ENCODE data around the gene GNB1L.
"Not testable (repeated sequence)": the region's sequence is repeated elsewhere in the genome, so short reads cannot be mapped to it uniquely, and the experiment has no call there.

Gene GNB1L

DNA sequence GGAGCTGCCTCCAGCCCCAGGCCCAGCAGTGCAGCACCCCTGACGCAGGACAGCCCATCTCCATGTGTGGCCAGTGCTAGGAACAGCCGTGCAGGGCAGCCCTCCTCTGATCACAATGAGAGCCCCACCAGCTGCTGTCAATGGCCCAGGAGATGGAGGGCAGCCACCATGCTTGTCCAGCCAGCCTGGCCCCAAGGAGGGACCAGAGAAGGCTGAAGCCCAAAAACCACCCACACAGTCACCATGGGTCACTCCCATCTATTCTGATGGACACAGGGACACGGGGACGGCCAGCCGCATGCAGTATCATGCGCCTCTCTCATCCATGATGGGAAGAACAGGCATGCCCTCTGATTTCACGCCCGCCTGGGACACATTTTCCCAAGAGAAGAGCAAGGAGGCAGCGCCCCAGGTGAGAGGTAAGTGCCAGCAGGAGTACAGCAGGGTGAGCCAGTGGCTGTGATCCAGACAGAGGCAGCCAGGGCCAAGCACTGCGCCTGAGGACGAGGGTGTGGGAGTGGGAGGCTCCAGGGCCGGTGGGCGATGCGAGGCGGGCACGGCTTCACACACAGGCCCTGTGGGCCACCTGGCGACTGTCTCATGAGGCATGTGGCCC is 33.6 kb upstream of the GNB1L start:
- no peak for DNase-seq (ENCODE audit: low read depth)

GRCh38 chr22:19887256-19887985 is 32.7 kb upstream of the GNB1L start:
- DNase-seq (ENCODE audit: low read depth): no peak

DNA sequence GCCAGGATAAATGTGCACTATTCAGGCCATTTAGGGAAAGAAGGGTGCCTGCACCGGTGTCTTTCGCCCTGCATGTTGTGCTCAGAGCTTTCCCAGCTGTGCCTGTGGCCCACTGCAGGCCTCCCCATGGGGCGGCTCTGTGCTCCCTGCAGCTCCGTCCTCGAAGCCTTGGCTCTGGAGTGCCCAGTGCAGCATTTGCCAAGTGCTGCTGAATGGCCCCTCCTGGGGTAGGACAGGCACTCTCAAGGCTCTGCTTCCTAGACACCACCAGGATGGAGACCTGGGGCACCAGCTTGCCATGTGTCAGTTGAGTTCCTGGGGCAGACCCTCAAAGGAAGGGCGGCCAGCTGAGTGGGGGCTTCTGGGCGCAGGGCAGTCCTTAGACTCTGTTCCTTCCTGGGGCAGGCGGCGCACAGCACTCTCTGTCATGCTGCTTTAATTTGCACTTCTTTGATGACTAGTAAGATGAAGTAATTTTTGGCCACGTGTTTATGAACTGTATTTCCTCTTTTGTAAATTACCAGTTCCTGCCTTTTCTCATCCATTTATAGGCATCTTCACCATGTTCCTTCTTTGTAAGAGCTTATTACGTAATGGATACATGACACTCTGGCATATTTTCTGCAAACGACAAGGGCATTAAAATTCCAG is 32.1 kb upstream of the GNB1L start:
- DNase-seq (ENCODE audit: low read depth): no peak

DNA sequence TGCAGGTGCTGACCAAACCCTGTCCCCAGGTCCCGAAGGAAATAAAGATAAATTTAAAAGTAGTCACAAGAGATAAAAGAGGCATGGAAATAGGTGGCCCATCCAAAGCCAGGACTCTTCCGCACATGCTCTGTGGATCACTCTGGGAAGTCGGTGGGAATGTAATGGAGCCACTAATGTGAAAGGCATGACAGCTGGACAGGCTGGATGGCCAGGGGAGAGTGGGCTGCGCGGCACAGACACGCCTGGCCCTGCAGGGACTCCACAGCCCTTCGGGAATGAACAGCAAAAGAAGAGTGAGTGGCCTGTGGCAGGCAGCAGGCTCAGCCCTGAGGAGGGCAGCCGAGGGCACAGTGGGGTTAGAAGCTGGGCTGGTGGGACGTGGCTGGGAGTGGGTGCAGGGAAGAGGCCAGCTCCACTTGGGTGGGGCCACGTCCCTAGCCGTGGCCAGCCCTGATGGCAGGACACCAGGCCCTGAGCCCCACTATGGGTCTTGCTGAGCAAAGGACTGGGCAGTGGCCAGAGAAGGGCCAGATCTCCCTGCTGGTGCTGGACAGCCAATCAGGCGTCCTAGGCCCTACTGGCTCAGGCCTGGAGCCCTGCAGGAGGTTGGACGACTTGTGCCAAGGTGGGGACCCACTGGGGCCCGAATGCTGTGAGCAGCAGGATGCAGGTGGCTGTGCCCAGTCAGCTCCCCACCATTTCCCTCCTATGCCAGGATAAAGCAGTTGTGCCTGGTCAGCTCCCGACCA is 31.3 kb upstream of the GNB1L start:
- no peak for DNase-seq (ENCODE audit: low read depth)

- DNase-seq (ENCODE audit: low read depth): no peak
These were observed 30.5 kb upstream of the GNB1L start for GRCh38 chr22:19884954-19885751.

DNA sequence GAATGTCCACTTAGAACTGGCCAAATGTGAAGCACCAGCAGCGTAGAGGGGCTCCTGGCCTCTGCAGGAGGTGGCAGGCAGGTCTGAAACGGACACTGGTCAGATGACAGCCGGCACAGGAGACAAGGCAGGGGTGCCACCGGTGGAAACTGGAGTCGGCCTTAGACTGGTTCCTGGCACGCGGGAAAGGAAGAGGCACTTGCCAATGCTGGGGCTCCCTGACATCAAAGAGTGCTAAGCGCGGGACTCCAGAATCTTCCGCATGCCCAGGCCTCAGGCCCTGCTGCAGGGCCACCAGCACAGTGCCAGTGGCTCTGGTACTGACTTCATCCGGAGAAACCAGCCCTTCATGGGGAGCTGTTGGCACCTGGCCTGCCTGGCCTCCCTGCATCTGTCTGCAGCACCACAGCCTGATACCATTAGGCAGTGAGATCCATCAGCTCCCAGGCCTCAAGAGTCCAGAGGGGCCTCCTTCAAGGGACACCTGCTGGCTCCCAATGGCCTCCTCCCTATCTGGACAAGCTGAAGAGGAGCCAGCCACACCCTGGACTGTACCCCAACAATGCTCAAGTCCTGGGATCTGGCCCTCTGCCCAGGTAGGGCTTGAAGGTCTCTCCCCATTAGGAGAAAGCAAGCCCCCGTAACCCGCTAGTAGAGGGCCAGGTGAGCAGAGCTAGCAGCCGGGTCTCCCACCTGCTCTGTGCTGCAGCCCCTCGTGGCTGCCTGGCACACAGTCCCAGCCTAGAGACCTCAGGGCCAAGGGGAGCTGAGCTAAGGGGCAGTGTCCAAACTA is 29.7 kb upstream of the GNB1L start:
- DNase-seq (ENCODE audit: low read depth): no peak

DNA sequence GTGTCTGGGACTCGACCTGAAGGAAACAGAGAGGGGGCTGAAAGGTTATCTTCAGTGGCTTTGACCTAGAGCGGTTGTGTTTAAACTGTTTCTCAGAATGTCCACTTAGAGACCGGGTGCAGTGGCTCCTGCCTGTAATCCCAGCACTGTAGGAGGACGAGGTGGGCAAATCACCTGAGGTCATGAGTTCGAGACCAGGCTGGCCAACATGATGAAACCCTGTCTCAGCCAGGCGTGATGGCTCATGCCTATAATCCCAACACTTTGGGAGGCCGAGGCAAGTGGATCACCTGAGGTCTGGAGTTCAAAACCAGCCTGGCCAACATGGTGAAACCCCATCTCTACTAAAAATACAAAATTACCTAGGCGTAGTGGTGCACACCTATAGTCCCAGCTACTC is 28.8 kb upstream of the GNB1L start:
- DNase-seq (ENCODE audit: low read depth): not testable (repeated sequence)

DNA sequence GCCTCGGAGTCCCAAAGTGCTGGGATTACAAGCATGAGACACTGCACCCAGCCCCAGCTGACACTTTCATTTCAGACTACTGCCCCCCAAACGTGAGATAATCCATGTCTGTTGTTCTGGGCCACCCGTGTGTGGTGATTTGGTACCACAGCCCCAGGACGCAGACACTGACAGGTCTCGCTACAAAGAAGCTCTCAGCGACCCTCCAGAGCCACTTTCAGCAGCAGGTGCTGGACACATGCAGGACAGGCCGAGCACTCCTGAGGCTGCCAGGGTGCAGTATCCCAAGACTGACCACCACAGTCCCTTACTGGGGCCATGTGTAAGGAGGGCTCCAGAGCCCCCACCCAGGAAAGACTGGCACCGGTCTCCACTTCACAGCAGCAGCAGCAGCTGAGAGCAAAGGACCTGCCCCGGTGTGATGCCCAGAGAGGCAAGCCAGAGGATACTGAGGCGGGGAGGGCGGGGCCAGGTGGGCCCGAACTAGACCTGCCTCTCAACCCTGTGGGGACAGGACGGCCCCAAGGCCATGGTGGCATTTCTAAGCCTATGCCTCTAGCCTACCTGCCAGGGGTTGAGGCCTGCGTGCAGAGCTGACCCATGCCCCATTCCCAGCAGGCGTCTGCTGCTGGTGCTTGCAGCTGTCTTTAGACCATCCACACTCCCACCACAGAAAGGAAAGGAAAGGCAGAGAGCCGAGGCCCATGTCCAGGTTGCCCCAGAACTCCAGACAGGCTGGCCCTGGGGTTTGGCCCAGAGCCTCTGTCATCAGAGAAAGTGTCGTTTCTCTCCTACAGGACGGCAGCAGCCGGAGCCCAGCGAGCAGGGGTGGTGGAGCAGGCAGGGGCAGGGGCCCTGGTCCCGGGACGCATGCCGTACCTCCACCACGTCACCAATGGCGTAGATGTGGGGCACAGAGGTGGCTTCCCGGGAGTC is 28.0 kb upstream of the GNB1L start:
- no peak for DNase-seq (ENCODE audit: low read depth)

GRCh38 chr22:19880786-19881569 is 26.3 kb upstream of the GNB1L start:
- DNase-seq (ENCODE audit: low read depth): no peak

DNA sequence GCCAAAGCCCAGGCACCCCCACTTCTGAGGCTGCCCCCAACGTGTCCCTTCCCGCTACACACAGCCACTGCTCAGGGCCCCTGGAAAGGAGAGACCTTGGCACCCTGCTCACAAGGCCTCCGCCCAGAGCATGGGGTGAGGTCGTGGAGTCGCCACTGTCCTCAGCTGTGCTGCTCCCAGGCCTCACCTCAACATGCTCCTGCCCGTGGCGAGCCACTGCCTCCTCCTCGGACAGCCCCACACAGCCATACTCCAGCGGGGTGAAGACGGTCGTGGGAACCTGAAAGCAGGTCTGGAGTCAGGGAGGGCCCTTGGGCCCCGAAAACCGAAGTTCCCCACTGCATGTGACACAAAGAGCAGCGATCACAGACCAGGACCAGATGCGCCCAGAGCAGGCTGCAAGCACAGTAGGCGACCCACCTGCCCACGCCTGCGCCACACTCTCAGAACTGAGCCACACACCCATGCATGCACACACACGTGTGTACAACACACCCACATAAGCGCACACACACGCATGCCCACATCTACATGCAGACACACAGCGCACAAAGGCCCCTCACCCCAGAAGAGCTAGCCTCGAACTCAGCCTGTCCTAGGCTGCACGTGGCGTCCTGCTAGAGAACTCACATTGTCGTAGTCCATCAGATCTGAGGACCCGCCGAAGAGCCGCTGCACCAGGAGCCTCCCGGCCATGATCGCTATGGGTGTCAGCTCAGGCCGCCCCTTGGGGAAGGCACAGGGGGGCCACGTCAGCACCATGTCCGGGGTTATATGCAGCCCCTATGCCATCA is 25.5 kb upstream of the GNB1L start:
- no peak for DNase-seq (ENCODE audit: low read depth)

GRCh38 chr22:19879643-19879991 is 24.9 kb upstream of the GNB1L start:
- no peak for DNase-seq (ENCODE audit: low read depth)

DNA sequence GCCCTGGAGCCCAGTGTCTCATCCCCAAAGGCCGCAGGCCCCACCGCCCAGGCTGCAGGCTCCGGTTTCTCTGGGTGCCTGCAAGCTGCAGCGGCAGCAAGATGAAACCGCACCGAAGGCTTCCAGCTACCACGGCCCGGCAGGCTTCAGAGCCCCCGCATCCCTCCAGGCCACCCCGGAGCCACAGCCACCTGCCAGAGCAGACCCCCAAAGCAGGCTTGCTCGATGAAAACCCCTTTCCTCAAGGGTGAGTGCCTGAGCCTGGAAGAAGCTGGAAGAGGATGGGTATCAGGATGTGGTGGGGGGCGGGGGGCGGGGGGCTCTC is 24.5 kb upstream of the GNB1L start:
- DNase-seq (ENCODE audit: low read depth): no peak

GRCh38 chr22:19878461-19879245 is 24.0 kb upstream of the GNB1L start:
- no peak for DNase-seq (ENCODE audit: low read depth)

DNA sequence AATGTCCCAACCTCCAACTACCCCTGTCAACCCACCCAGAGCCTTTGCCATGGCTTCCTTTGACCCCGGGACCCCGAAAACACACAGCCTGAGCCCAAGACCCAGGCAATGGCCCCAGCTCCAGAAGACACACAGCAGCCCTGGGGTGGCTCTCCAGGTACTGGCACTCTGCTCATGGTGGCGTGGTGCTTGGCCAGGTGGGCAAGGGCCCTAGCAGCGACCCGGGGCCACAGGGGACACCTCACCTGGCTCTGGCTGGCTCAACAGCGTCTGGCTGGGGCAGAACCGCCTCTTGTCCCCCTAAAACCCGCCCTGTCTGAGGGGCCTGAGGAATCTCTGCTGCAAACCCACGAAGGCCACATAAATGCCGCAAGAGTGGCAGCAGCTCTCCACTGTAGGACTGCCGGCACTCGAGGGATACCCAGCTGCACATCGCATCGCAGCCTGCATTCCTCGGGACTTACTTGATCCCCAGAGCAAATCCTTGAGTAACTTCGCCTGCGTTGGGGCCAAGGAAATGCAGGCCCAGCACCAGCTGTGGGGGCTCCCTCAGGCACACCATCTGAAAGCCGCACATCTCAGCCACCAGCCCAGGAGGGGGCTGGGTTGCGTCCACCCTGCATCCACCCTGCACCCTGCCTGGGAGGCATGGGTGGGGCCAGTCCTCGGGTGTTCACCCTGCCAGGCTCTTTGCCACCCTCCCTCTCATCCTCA is 23.1 kb upstream of the GNB1L start:
- no peak for DNase-seq (ENCODE audit: low read depth)

- no peak for DNase-seq (ENCODE audit: low read depth)
These were observed 22.4 kb upstream of the GNB1L start for GRCh38 chr22:19876941-19877625.

GRCh38 chr22:19876314-19876940 is 21.8 kb upstream of the GNB1L start:
- DNase-seq (ENCODE audit: low read depth): no peak
